HEK293 (cell line): ENCODE data around the gene THSD7A.

Experiments
- HOXA7 ChIP-seq: sonication (generic); formaldehyde crosslinking; IDR thresholded peaks from 2 replicates; pipeline ENCODE4 v1.8.1; 2022; ENCODE audit warnings: missing genetic modification reagents, borderline replicate concordance
- TRIM28 ChIP-seq: IDR thresholded peaks from 2 replicates; pipeline ENCODE4 v1.6.1; 2011; ENCODE audit warnings: low read length, control low read depth, borderline replicate concordance
- ZBTB7A ChIP-seq: fragments of 450-650 bp; formaldehyde crosslinking; IDR thresholded peaks from 2 replicates; pipeline ENCODE4 v1.5.1; 2016; ENCODE audit warnings: low read depth, missing biosample characterization, missing genetic modification characterization
- ZFHX2 ChIP-seq: fragments of 450-650 bp; formaldehyde crosslinking; conservative IDR thresholded peaks from 2 replicates; pipeline ENCODE4 v1.5.1; 2016; ENCODE audit warnings: missing biosample characterization, missing genetic modification characterization
- ZNF138 ChIP-seq: fragments of 450-650 bp; formaldehyde crosslinking; IDR thresholded peaks from 2 replicates; pipeline ENCODE4 v1.5.1; 2016; ENCODE audit warnings: missing biosample characterization, missing genetic modification characterization, borderline replicate concordance
- ZNF394 ChIP-seq: fragments of 450-650 bp; formaldehyde crosslinking; IDR thresholded peaks from 2 replicates; pipeline ENCODE4 v1.5.1; 2016; ENCODE audit warnings: missing biosample characterization, missing genetic modification characterization, mild to moderate bottlenecking, moderate library complexity, borderline replicate concordance
- ZNF585B ChIP-seq: fragments of 450-650 bp; formaldehyde crosslinking; IDR thresholded peaks from 2 replicates; pipeline ENCODE4 v1.5.1; 2016; ENCODE audit warnings: missing biosample characterization, missing genetic modification characterization
- ZNF670 ChIP-seq: fragments of 450-650 bp; formaldehyde crosslinking; IDR thresholded peaks from 2 replicates; pipeline ENCODE4 v1.5.1; 2016; ENCODE audit warnings: missing biosample characterization, missing genetic modification characterization, low read depth
- TF ChIP-seq, protein P1 (sequence below): fragments of 450-650 bp; formaldehyde crosslinking; IDR thresholded peaks from 2 replicates; pipeline ENCODE4 v1.5.1; 2016; ENCODE audit warnings: missing biosample characterization, missing genetic modification characterization, borderline replicate concordance
- TF ChIP-seq, protein P2 (sequence below): fragments of 450-650 bp; formaldehyde crosslinking; IDR thresholded peaks from 2 replicates; pipeline ENCODE4 v1.5.1; 2016; ENCODE audit warnings: missing biosample characterization, missing genetic modification characterization
- TF ChIP-seq, protein P3 (sequence below): fragments of 450-650 bp; formaldehyde crosslinking; IDR thresholded peaks from 2 replicates; pipeline ENCODE4 v1.5.1; 2016; ENCODE audit warnings: missing biosample characterization, missing genetic modification characterization
- TF ChIP-seq, protein P4 (sequence below): fragments of 450-650 bp; formaldehyde crosslinking; conservative IDR thresholded peaks from 2 replicates; pipeline ENCODE4 v1.5.1; 2016; ENCODE audit warnings: low read depth, missing biosample characterization, missing genetic modification characterization

DNA sequence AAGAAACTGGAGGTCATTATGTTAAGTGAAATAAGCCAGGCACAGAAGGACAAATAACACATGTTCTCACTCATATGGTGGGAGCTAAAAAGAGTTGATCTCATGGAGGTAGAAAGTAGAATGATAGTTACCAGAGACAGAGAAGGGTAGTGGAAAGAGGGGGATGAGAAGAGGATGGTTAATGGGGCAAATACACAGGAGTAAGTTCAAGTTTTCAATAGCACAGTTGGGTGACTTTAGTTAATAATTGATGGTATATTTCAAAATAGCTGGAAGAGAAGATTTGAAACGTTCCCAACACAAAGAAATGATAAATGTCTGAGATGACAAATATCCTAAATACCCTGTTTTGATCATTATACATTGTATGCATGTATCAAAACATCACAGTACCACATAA is 261.8 kb downstream of the THSD7A start:
- TF ChIP-seq, protein P1, sequence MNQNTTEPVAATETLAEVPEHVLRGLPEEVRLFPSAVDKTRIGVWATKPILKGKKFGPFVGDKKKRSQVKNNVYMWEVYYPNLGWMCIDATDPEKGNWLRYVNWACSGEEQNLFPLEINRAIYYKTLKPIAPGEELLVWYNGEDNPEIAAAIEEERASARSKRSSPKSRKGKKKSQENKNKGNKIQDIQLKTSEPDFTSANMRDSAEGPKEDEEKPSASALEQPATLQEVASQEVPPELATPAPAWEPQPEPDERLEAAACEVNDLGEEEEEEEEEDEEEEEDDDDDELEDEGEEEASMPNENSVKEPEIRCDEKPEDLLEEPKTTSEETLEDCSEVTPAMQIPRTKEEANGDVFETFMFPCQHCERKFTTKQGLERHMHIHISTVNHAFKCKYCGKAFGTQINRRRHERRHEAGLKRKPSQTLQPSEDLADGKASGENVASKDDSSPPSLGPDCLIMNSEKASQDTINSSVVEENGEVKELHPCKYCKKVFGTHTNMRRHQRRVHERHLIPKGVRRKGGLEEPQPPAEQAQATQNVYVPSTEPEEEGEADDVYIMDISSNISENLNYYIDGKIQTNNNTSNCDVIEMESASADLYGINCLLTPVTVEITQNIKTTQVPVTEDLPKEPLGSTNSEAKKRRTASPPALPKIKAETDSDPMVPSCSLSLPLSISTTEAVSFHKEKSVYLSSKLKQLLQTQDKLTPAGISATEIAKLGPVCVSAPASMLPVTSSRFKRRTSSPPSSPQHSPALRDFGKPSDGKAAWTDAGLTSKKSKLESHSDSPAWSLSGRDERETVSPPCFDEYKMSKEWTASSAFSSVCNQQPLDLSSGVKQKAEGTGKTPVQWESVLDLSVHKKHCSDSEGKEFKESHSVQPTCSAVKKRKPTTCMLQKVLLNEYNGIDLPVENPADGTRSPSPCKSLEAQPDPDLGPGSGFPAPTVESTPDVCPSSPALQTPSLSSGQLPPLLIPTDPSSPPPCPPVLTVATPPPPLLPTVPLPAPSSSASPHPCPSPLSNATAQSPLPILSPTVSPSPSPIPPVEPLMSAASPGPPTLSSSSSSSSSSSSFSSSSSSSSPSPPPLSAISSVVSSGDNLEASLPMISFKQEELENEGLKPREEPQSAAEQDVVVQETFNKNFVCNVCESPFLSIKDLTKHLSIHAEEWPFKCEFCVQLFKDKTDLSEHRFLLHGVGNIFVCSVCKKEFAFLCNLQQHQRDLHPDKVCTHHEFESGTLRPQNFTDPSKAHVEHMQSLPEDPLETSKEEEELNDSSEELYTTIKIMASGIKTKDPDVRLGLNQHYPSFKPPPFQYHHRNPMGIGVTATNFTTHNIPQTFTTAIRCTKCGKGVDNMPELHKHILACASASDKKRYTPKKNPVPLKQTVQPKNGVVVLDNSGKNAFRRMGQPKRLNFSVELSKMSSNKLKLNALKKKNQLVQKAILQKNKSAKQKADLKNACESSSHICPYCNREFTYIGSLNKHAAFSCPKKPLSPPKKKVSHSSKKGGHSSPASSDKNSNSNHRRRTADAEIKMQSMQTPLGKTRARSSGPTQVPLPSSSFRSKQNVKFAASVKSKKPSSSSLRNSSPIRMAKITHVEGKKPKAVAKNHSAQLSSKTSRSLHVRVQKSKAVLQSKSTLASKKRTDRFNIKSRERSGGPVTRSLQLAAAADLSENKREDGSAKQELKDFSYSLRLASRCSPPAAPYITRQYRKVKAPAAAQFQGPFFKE (tag by site-specific recombination), result no peak
- TF ChIP-seq ZNF585B (no peak), TRIM28 (no peak), ZFHX2 (tag by site-specific recombination) (no peak), ZNF670 (tag by site-specific recombination) (no peak), HOXA7 (CRISPR knock-in tag) (no peak), ZNF138 (no peak), ZBTB7A (tag by site-specific recombination) (no peak), ZNF394 (tag by site-specific recombination) (no peak)
- TF ChIP-seq, protein P2, sequence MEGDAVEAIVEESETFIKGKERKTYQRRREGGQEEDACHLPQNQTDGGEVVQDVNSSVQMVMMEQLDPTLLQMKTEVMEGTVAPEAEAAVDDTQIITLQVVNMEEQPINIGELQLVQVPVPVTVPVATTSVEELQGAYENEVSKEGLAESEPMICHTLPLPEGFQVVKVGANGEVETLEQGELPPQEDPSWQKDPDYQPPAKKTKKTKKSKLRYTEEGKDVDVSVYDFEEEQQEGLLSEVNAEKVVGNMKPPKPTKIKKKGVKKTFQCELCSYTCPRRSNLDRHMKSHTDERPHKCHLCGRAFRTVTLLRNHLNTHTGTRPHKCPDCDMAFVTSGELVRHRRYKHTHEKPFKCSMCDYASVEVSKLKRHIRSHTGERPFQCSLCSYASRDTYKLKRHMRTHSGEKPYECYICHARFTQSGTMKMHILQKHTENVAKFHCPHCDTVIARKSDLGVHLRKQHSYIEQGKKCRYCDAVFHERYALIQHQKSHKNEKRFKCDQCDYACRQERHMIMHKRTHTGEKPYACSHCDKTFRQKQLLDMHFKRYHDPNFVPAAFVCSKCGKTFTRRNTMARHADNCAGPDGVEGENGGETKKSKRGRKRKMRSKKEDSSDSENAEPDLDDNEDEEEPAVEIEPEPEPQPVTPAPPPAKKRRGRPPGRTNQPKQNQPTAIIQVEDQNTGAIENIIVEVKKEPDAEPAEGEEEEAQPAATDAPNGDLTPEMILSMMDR, result no peak
- TF ChIP-seq, protein P3, sequence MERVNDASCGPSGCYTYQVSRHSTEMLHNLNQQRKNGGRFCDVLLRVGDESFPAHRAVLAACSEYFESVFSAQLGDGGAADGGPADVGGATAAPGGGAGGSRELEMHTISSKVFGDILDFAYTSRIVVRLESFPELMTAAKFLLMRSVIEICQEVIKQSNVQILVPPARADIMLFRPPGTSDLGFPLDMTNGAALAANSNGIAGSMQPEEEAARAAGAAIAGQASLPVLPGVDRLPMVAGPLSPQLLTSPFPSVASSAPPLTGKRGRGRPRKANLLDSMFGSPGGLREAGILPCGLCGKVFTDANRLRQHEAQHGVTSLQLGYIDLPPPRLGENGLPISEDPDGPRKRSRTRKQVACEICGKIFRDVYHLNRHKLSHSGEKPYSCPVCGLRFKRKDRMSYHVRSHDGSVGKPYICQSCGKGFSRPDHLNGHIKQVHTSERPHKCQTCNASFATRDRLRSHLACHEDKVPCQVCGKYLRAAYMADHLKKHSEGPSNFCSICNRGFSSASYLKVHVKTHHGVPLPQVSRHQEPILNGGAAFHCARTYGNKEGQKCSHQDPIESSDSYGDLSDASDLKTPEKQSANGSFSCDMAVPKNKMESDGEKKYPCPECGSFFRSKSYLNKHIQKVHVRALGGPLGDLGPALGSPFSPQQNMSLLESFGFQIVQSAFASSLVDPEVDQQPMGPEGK (tag by site-specific recombination), result no peak
- TF ChIP-seq, protein P4, sequence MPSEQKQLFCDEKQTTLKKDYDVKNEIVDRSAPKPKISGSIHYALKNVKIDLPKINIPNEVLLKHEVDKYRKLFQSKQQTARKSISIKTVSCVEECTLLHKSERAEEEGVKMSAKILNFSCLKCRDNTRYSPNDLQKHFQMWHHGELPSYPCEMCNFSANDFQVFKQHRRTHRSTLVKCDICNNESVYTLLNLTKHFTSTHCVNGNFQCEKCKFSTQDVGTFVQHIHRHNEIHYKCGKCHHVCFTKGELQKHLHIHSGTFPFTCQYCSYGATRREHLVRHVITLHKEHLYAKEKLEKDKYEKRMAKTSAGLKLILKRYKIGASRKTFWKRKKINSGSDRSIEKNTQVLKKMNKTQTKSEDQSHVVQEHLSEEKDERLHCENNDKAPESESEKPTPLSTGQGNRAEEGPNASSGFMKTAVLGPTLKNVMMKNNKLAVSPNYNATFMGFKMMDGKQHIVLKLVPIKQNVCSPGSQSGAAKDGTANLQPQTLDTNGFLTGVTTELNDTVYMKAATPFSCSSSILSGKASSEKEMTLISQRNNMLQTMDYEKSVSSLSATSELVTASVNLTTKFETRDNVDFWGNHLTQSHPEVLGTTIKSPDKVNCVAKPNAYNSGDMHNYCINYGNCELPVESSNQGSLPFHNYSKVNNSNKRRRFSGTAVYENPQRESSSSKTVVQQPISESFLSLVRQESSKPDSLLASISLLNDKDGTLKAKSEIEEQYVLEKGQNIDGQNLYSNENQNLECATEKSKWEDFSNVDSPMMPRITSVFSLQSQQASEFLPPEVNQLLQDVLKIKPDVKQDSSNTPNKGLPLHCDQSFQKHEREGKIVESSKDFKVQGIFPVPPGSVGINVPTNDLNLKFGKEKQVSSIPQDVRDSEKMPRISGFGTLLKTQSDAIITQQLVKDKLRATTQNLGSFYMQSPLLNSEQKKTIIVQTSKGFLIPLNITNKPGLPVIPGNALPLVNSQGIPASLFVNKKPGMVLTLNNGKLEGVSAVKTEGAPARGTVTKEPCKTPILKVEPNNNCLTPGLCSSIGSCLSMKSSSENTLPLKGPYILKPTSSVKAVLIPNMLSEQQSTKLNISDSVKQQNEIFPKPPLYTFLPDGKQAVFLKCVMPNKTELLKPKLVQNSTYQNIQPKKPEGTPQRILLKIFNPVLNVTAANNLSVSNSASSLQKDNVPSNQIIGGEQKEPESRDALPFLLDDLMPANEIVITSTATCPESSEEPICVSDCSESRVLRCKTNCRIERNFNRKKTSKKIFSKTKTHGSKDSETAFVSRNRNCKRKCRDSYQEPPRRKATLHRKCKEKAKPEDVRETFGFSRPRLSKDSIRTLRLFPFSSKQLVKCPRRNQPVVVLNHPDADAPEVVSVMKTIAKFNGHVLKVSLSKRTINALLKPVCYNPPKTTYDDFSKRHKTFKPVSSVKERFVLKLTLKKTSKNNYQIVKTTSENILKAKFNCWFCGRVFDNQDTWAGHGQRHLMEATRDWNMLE, result no peak
